Esophagus muscularis mucosa (tissue), 4 donors: ENCODE data around the gene SPRED2. TPM values are rescaled to one million over a fixed set of nuclear protein-coding genes. Genes with fewer than 3 reads are reported as not detected.

Experiments
- DNase-seq: peaks from one replicate; pipeline ENCODE4 v3.0.0-alpha.2; 2017; ENCODE audit errors: extremely low spot score
- H3K27ac ChIP-seq, 4 donors: fragments of 200-600 bp; sonication (generic); replicated peaks in 1 of 4; 1 replicate in 3 of 4; 2 replicates in 1 of 4; pipeline ENCODE4 v1.5.1; 2016 to 2019; ENCODE audit warnings: mild to moderate bottlenecking in 1 of 4
- H3K27me3 ChIP-seq, 4 donors: fragments of 200-600 bp; sonication (generic); one replicate each; pipeline versions ENCODE4 v1.5.1 to v1.6.0; 2016 to 2019
- H3K36me3 ChIP-seq, 4 donors: fragments of 200-600 bp; sonication (generic); one replicate each; pipeline ENCODE4 v1.5.1; 2016 to 2019
- H3K4me1 ChIP-seq, 4 donors: fragments of 200-600 bp; sonication (generic); one replicate each; pipeline ENCODE4 v1.5.1; 2016 to 2019
- H3K4me3 ChIP-seq, 4 donors: fragments of 200-600 bp; sonication (generic); 1 replicate in 2 of 4; 2 replicates in 2 of 4; pipeline ENCODE4 v1.5.1; 2016 to 2019; ENCODE audit warnings: mild to moderate bottlenecking in 4 of 4, moderate library complexity in 1 of 4
- H3K9me3 ChIP-seq, 4 donors: fragments of 200-600 bp; sonication (generic); 1 replicate in 3 of 4; 2 replicates in 1 of 4; pipeline ENCODE4 v1.5.1; 2016 to 2019
- EP300 ChIP-seq: sonication (generic); formaldehyde crosslinking; IDR thresholded peaks from one replicate; pipeline ENCODE4 v1.6.1; 2017; ENCODE audit warnings: antibody characterized with exemption
- POLR2A ChIP-seq: fragments of 450-650 bp; IDR thresholded peaks from one replicate; pipeline ENCODE4 v1.6.1; 2017; ENCODE audit warnings: antibody characterized with exemption, moderate library complexity, mild to moderate bottlenecking, low read depth
- POLR2AphosphoS5 ChIP-seq, 2 donors: sonication (generic); formaldehyde crosslinking; IDR thresholded peaks; one replicate each; pipeline ENCODE4 v1.6.1; 2017; ENCODE audit warnings: antibody characterized with exemption in 2 of 2
- WGBS: methylation state at CpG from one replicate; pipeline ENCODE4 v1.1.5; 2018; 5-methylcytosine and 5-hydroxymethylcytosine counted together
- intact Hi-C: fragments of 100-400 bp; cut with DNase I; formaldehyde crosslinking; loops from one replicate; pipeline ENCODE4 v1.15.1; 2023
- total RNA-seq, 4 donors: library from RNA; depleted of rRNA; stranded (reverse); fragments of >200 nt; gene quantifications; one replicate each; pipeline versions ENCODE4 v1.1.0 to v1.2.1, GENCODE V29; 2016
- TF ChIP-seq, protein P1 (sequence below), 3 experiments: fragments of 200-600 bp in 2 of 3; fragments of 450-650 bp in 1 of 3; sonication (generic) in 2 of 3; IDR thresholded peaks; one replicate each; pipeline ENCODE4 v1.5.1; 2017 to 2019; ENCODE audit warnings: antibody characterized with exemption in 3 of 3, mild to moderate bottlenecking in 2 of 3, moderate library complexity in 1 of 3

Gene SPRED2
- total RNA-seq, 4 donors from 2014 or later: 17.4 to 25.6 (median 18.7) TPM

DNA sequence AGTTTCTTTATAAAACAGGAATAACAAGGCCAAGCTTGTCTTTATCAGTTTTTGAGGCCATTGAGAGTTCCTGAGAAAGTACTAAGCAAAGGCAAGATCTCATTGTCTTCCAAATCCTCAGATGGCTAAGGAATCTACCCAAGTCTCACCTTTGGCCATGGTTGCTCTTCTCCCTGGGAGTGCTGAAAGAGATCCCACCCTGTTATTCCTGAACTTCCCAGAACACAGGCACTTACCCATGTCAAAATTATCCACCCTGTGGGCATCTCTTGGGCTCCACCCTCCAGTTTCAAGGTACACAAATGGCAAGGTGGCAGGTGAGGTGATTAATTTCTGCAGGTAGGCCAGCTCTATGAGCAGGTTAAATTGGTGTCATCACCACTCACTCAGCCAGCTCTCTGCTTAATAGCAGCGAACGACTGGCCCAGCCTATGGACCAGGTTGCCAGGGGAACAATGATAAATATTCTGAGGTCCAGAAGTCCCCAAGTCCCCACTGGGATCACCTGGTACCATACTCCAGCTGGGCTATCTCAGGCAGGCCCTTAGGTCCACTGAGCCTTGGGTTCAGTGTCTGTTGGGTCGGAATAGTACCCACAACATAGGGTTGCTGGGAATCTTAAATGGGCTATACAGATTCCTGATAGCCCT lies 2.3 kb upstream of the SPRED2 start:
- H3K4me1 ChIP-seq: peaks cover 18 to 41% (median 37%) of the 10 kb centered on the region in 4 donors
- H3K27ac ChIP-seq: peak overlapping the region; percentile 92 to 98 (median 95)
- H3K9me3 ChIP-seq: no peaks in the 10 kb centered on the region
- H3K36me3 ChIP-seq: no peaks in the 10 kb centered on the region
- intact Hi-C loops: loop anchor here (5.0 to 10.0 kb wide), 5 partner anchors 52 to 370 kb away; partner anchors contain the start of gene RAB1A
- WGBS: 86% methylated on average over 3 of the region's 3 CpGs
- DNase-seq: no peak
- TF ChIP-seq EP300 (no peak), POLR2AphosphoS5 (IDR thresholded peaks at IDR 0.05) (no peak), POLR2A (no peak)
- TF ChIP-seq, protein P1, sequence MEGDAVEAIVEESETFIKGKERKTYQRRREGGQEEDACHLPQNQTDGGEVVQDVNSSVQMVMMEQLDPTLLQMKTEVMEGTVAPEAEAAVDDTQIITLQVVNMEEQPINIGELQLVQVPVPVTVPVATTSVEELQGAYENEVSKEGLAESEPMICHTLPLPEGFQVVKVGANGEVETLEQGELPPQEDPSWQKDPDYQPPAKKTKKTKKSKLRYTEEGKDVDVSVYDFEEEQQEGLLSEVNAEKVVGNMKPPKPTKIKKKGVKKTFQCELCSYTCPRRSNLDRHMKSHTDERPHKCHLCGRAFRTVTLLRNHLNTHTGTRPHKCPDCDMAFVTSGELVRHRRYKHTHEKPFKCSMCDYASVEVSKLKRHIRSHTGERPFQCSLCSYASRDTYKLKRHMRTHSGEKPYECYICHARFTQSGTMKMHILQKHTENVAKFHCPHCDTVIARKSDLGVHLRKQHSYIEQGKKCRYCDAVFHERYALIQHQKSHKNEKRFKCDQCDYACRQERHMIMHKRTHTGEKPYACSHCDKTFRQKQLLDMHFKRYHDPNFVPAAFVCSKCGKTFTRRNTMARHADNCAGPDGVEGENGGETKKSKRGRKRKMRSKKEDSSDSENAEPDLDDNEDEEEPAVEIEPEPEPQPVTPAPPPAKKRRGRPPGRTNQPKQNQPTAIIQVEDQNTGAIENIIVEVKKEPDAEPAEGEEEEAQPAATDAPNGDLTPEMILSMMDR (IDR thresholded peaks at IDR 0.05): no peak
- H3K4me3 ChIP-seq: peak overlapping the region in 1 of 4 donors; percentile 92
- no peaks in the 10 kb centered on the region for H3K27me3 ChIP-seq

GRCh38 chr2:65431421-65432226 lies 775 bp downstream of the SPRED2 start:
- Histone ChIP-seq H3K36me3 (no peaks in the 10 kb centered on the region), H3K27me3 (no peaks in the 10 kb centered on the region), H3K4me1 (peaks cover 15 to 39% (median 33%) of the 10 kb centered on the region in 4 donors), H3K9me3 (no peaks in the 10 kb centered on the region), H3K27ac (peak overlapping the region; percentile 88 to 94 (median 93)), H3K4me3 (peak overlapping the region; percentile 82 to 96 (median 91))
- WGBS: 1% methylated on average over 51 of the region's 71 CpGs
- TF ChIP-seq EP300: no peak
- intact Hi-C loops: loop anchor here (5.0 to 10.0 kb wide), 4 partner anchors 49 to 367 kb away; partner anchors contain the start of gene RAB1A
- no peak for DNase-seq

GRCh38 chr2:65430603-65431420 lies 1.6 kb downstream of the SPRED2 start:
- H3K36me3 ChIP-seq: no peaks in the 10 kb centered on the region
- peak overlapping the region; percentile 88 to 94 (median 93) for H3K27ac ChIP-seq
- no peaks in the 10 kb centered on the region for H3K27me3 ChIP-seq
- TF ChIP-seq POLR2A (no peak), EP300 (no peak), POLR2AphosphoS5 (IDR thresholded peaks at IDR 0.05) (peak; percentile 10 to 57)
- TF ChIP-seq, protein P1 (IDR thresholded peaks at IDR 0.05): no peak
- H3K4me3 ChIP-seq: peak overlapping the region; percentile 82 to 96 (median 91)
- peaks cover 15 to 38% (median 33%) of the 10 kb centered on the region in 4 donors for H3K4me1 ChIP-seq
- H3K9me3 ChIP-seq: no peaks in the 10 kb centered on the region
- under 1% methylated on average over 30 of the region's 95 CpGs for WGBS
- no peak for DNase-seq
- intact Hi-C loops: loop anchor here (5.0 to 10.0 kb wide), 4 partner anchors 49 to 366 kb away; partner anchors contain the start of gene RAB1A

GRCh38 chr2:65429786-65430602 lies 2.4 kb downstream of the SPRED2 start:
- WGBS: 48% methylated on average over 16 of the region's 17 CpGs
- intact Hi-C loops: loop anchor here (5.0 to 10.0 kb wide), 4 partner anchors 48 to 365 kb away; partner anchors contain the start of gene RAB1A

More at GRCh38 chr2:65429786-65430602, 2.4 kb downstream of the SPRED2 start:
- TF ChIP-seq, protein P1 (IDR thresholded peaks at IDR 0.05): no peak
- no peak for TF ChIP-seq EP300
- Histone ChIP-seq H3K27me3 (no peaks in the 10 kb centered on the region), H3K9me3 (no peaks in the 10 kb centered on the region), H3K36me3 (no peaks in the 10 kb centered on the region), H3K4me3 (peak overlapping the region; percentile 82 to 96 (median 91)), H3K4me1 (peaks cover 15 to 33% (median 26%) of the 10 kb centered on the region in 4 donors), H3K27ac (peak overlapping the region; percentile 88 to 94 (median 93))
- no peak for DNase-seq
